Colonic mucosa (tissue), 4 donors: ENCODE results near the gene SETBP1. TPM values are rescaled to one million over a fixed set of nuclear protein-coding genes. Genes with fewer than 3 reads are reported as not detected.

Experiments
- DNase-seq: peaks from one replicate; pipeline ENCODE4 v3.0.0-alpha.2; 2020
- H3K27ac ChIP-seq: fragments of 200-600 bp; one replicate; pipeline ENCODE4 v1.8.0; 2021
- H3K27me3 ChIP-seq: fragments of 200-600 bp; one replicate; pipeline ENCODE4 v1.8.0; 2021
- H3K36me3 ChIP-seq: fragments of 200-600 bp; one replicate; pipeline ENCODE4 v1.8.0; 2021
- H3K4me1 ChIP-seq: fragments of 200-600 bp; one replicate; pipeline ENCODE4 v1.8.0; 2021; ENCODE audit warnings: mild to moderate bottlenecking
- H3K4me3 ChIP-seq: fragments of 200-600 bp; one replicate; pipeline ENCODE4 v1.8.0; 2021
- H3K9ac ChIP-seq, 2 donors: one replicate each; pipeline ENCODE4 v1.7.0; 2013; ENCODE audit warnings: control low read depth in 2 of 2, low read depth in 2 of 2, low read length in 2 of 2
- H3K9me3 ChIP-seq: fragments of 200-600 bp; one replicate; pipeline ENCODE4 v1.8.0; 2021
- intact Hi-C: fragments of 100-400 bp; cut with DNase I; formaldehyde crosslinking; loops from one replicate; pipeline ENCODE4 v1.14.1; 2022
- total RNA-seq, 2 donors: library from RNA; stranded (reverse); fragmentation: NEBNext Ultra II Directional in 1 of 2; extraction: Animal tissue kit (Norgen Biotek cat#: 25700) in 1 of 2; gene quantifications; one replicate each; pipeline ENCODE4 v1.2.1, GENCODE V29; 2021
- TF ChIP-seq, protein P1 (sequence below): fragments of 200-600 bp; IDR thresholded peaks from one replicate; pipeline ENCODE4 v1.8.0; 2022; ENCODE audit warnings: antibody characterized with exemption, mild to moderate bottlenecking
- donor health status: healthy.
- donor health status: DM: no; HTN: no; CAD: no.
- donor health status: DM: no; HTN: no; CAD: no.

The SETBP1 gene
- total RNA-seq, 2 donors from 2014 or later: 9.6 to 11.8 TPM

GRCh38 chr18:45049578-45050319 lies 369.1 kb downstream of the SETBP1 start:
- TF ChIP-seq, protein P1, sequence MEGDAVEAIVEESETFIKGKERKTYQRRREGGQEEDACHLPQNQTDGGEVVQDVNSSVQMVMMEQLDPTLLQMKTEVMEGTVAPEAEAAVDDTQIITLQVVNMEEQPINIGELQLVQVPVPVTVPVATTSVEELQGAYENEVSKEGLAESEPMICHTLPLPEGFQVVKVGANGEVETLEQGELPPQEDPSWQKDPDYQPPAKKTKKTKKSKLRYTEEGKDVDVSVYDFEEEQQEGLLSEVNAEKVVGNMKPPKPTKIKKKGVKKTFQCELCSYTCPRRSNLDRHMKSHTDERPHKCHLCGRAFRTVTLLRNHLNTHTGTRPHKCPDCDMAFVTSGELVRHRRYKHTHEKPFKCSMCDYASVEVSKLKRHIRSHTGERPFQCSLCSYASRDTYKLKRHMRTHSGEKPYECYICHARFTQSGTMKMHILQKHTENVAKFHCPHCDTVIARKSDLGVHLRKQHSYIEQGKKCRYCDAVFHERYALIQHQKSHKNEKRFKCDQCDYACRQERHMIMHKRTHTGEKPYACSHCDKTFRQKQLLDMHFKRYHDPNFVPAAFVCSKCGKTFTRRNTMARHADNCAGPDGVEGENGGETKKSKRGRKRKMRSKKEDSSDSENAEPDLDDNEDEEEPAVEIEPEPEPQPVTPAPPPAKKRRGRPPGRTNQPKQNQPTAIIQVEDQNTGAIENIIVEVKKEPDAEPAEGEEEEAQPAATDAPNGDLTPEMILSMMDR: no peak
- no peak overlapping the region for H3K4me3 ChIP-seq

GRCh38 chr18:45050712-45051601 lies 370.3 kb downstream of the SETBP1 start:
- DNase-seq: no peak
- no peaks in the 10 kb centered on the region for H3K4me1 ChIP-seq
- intact Hi-C loops: no loop called here
- H3K27ac ChIP-seq: peak overlapping the region; percentile 32
- H3K9me3 ChIP-seq: no peaks in the 10 kb centered on the region
- no peak overlapping the region for H3K4me3 ChIP-seq
- H3K27me3 ChIP-seq: no peaks in the 10 kb centered on the region
- no peak overlapping the region for H3K9ac ChIP-seq
- H3K36me3 ChIP-seq: no peaks in the 10 kb centered on the region
- TF ChIP-seq, protein P1: no peak

More at GRCh38 chr18:45049578-45050319, 369.1 kb downstream of the SETBP1 start:
- no peaks in the 10 kb centered on the region for H3K9me3 ChIP-seq
- no peak for DNase-seq
- no peaks in the 10 kb centered on the region for H3K27me3 ChIP-seq
- H3K9ac ChIP-seq: no peak overlapping the region
- no peaks in the 10 kb centered on the region for H3K4me1 ChIP-seq
- no peaks in the 10 kb centered on the region for H3K36me3 ChIP-seq
- peak overlapping the region; percentile 32 for H3K27ac ChIP-seq
- intact Hi-C loops: no loop called here

DNA sequence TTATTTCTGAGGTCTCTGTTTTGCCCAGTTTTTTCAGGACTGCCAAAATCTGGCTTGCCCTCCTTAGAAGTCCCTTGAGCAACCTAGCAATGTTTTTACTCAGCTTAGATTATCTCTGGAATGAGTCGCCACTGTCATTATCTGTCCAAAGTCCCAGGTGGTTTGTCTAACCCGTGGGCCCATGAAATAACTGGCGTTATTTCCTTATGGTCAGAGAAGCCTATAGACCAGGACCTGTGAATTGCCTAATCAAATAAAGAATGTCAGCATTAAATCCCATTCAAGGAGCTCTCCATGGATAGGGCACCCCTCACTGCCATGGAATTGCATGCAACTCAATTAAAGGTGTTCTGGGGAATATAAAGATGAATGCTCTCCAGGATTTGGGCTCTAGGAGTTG lies 373.9 kb downstream of the SETBP1 start:
- TF ChIP-seq, protein P1: no peak
- Histone ChIP-seq H3K4me3 (no peak overlapping the region), H3K27me3 (no peaks in the 10 kb centered on the region), H3K36me3 (no peaks in the 10 kb centered on the region), H3K4me1 (no peaks in the 10 kb centered on the region), H3K27ac (no peak overlapping the region), H3K9ac (no peak overlapping the region), H3K9me3 (no peaks in the 10 kb centered on the region)
- intact Hi-C loops: no loop called here
- DNase-seq: no peak

GRCh38 chr18:45055811-45056210 lies 375.1 kb downstream of the SETBP1 start:
- Histone ChIP-seq H3K36me3 (no peaks in the 10 kb centered on the region), H3K4me3 (no peak overlapping the region), H3K9me3 (no peaks in the 10 kb centered on the region), H3K27me3 (no peaks in the 10 kb centered on the region), H3K27ac (no peak overlapping the region), H3K9ac (no peak overlapping the region), H3K4me1 (no peaks in the 10 kb centered on the region)
- DNase-seq: no peak
- TF ChIP-seq, protein P1: no peak
- intact Hi-C loops: no loop called here

GRCh38 chr18:45056926-45057325 lies 376.2 kb downstream of the SETBP1 start:
- intact Hi-C loops: no loop called here

More at GRCh38 chr18:45056926-45057325, 376.2 kb downstream of the SETBP1 start:
- no peak for DNase-seq
- Histone ChIP-seq H3K4me1 (no peaks in the 10 kb centered on the region), H3K9me3 (no peaks in the 10 kb centered on the region), H3K4me3 (no peak overlapping the region), H3K36me3 (no peaks in the 10 kb centered on the region), H3K27ac (no peak overlapping the region), H3K27me3 (no peaks in the 10 kb centered on the region), H3K9ac (no peak overlapping the region)
- TF ChIP-seq, protein P1: no peak
